Adrenal gland (tissue), 12 donors: ENCODE results near the gene ZNF683. TPM values are rescaled to one million over a fixed set of nuclear protein-coding genes. Genes with fewer than 3 reads are reported as not detected.

Experiments used
- polyA plus RNA-seq, 3 donors: library from polyadenylated mRNA; stranded (reverse); fragments of 200-250 nt in 2 of 3; fragments of 350-450 nt in 1 of 3; fragmentation: Illumina TruSeq in 1 of 3; extraction: RNeasy Lipid Tissue Mini Kit (QIAGEN cat#74804) in 1 of 3; gene quantifications; one replicate each; pipeline ENCODE4 v1.2.3, GENCODE V29; 2013 to 2014
- total RNA-seq, 9 donors: library from RNA; depleted of rRNA in 4 of 9; stranded (reverse); fragments of >200 nt in 4 of 9; fragments of 120-200 nt in 1 of 9; fragmentation: NEBNext Ultra II Directional in 1 of 9; extraction: Animal tissue kit (Norgen Biotek cat#: 25700) in 1 of 9; gene quantifications; one replicate each; pipeline versions ENCODE4 v1.1.0 to v1.2.4, GENCODE V29; 2013 to 2023
- donor health status: healthy with polysubstance abuse.
- donor health status: Bipolar disorder and iron deficiency.
- donor health status: DM: yes; HTN: yes; CAD: no.
- donor health status: DM: no; HTN: no; CAD: no.
- donor health status: DM: no; HTN: no; CAD: no.
- donor health status: DM: yes; HTN: yes; CAD: no.

ZNF683 gene
- total and polyA plus RNA-seq, 12 donors = 0.20 to 0.25 (median 0.24) TPM; not detected in 9

Other genes starting within 250 kb of the ZNF683 start
- gene FAM110D, start 213.7 kb downstream of the ZNF683 start, total RNA-seq = 1 to 10 TPM in 8 of 9 donors, under 1 TPM in 1; 0.61 to 3.9 (median 2.2) TPM
- 1 to 10 TPM in 2 of 3 donors, under 1 TPM in 1; 0.46 to 6.2 (median 1.4) TPM for gene FAM110D, start 213.7 kb downstream of the ZNF683 start, polyA plus RNA-seq
- not detected for gene C1orf232, start 203.8 kb downstream of the ZNF683 start, total RNA-seq
- gene C1orf232, start 203.8 kb downstream of the ZNF683 start, polyA plus RNA-seq = not detected
- 10 to 100 TPM; 17.8 to 44.7 (median 30.6) TPM for gene ZNF593, start 202.8 kb downstream of the ZNF683 start, total RNA-seq
- 100 to 1,000 TPM in 1 of 3 donors, 10 to 100 TPM in 1, 1 to 10 TPM in 1; 9.8 to 113 (median 51.0) TPM for gene ZNF593, start 202.8 kb downstream of the ZNF683 start, polyA plus RNA-seq
- gene ZNF593OS, start 200.9 kb downstream of the ZNF683 start, total RNA-seq = under 1 TPM in 1 of 9 donors, not detected in 8; 0.18 TPM
- under 1 TPM in 1 of 3 donors, not detected in 2; 0.88 TPM for gene ZNF593OS, start 200.9 kb downstream of the ZNF683 start, polyA plus RNA-seq
- gene CNKSR1, start 195.3 kb downstream of the ZNF683 start, total RNA-seq = 1 to 10 TPM in 1 of 9 donors, under 1 TPM in 4, not detected in 4; 0.17 to 2.1 (median 0.29) TPM
- gene CNKSR1, start 195.3 kb downstream of the ZNF683 start, polyA plus RNA-seq = 1 to 10 TPM in 1 of 3 donors, under 1 TPM in 2; 0.31 to 1.5 (median 0.64) TPM
- not detected for gene CATSPER4, start 182.1 kb downstream of the ZNF683 start, total RNA-seq
- not detected for gene CATSPER4, start 182.1 kb downstream of the ZNF683 start, polyA plus RNA-seq
- 10 to 100 TPM in 1 of 9 donors, 1 to 10 TPM in 8; 2.6 to 16.4 (median 5.8) TPM for gene CEP85, start 138.6 kb downstream of the ZNF683 start, total RNA-seq
- gene CEP85, start 138.6 kb downstream of the ZNF683 start, polyA plus RNA-seq = 1 to 10 TPM; 2.5 to 6.1 (median 3.1) TPM
- 100 to 1,000 TPM in 3 of 9 donors, 10 to 100 TPM in 6; 21.0 to 123 (median 72.5) TPM for gene SH3BGRL3, start 92.7 kb downstream of the ZNF683 start, total RNA-seq
- 100 to 1,000 TPM; 178 to 350 (median 321) TPM for gene SH3BGRL3, start 92.7 kb downstream of the ZNF683 start, polyA plus RNA-seq
- 10 to 100 TPM in 6 of 9 donors, 1 to 10 TPM in 3; 5.3 to 28.5 (median 13.3) TPM for gene UBXN11, start 66.1 kb downstream of the ZNF683 start, total RNA-seq
- gene UBXN11, start 66.1 kb downstream of the ZNF683 start, polyA plus RNA-seq = 100 to 1,000 TPM in 1 of 3 donors, 10 to 100 TPM in 1, 1 to 10 TPM in 1; 5.9 to 154 (median 53.1) TPM
- 1 to 10 TPM in 7 of 9 donors, not detected in 2; 2.5 to 8.9 (median 4.5) TPM for gene CD52, start 54.8 kb downstream of the ZNF683 start, total RNA-seq
- 100 to 1,000 TPM in 1 of 3 donors, 10 to 100 TPM in 2; 13.6 to 239 (median 14.1) TPM for gene CD52, start 54.8 kb downstream of the ZNF683 start, polyA plus RNA-seq
- gene CRYBG2, start 18.6 kb downstream of the ZNF683 start, total RNA-seq = under 1 TPM in 1 of 9 donors, not detected in 8; 0.17 TPM
- under 1 TPM in 2 of 3 donors, not detected in 1; 0.20 to 0.48 TPM for gene CRYBG2, start 18.6 kb downstream of the ZNF683 start, polyA plus RNA-seq
- gene LIN28A, start 38.1 kb upstream of the ZNF683 start, total RNA-seq = 1 to 10 TPM in 1 of 9 donors, under 1 TPM in 2, not detected in 6; 0.23 to 1.2 (median 0.72) TPM
- gene LIN28A, start 38.1 kb upstream of the ZNF683 start, polyA plus RNA-seq = not detected
- 10 to 100 TPM; 33.2 to 64.9 (median 44.1) TPM for gene DHDDS, start 59.6 kb upstream of the ZNF683 start, total RNA-seq
- 10 to 100 TPM; 24.0 to 77.2 (median 31.5) TPM for gene DHDDS, start 59.6 kb upstream of the ZNF683 start, polyA plus RNA-seq
- 100 to 1,000 TPM; 118 to 483 (median 293) TPM for gene HMGN2, start 99.7 kb upstream of the ZNF683 start, total RNA-seq
- gene HMGN2, start 99.7 kb upstream of the ZNF683 start, polyA plus RNA-seq = 100 to 1,000 TPM; 313 to 415 (median 404) TPM
- 10 to 100 TPM; 37.7 to 51.5 (median 40.4) TPM for gene RPS6KA1, start 157.0 kb upstream of the ZNF683 start, total RNA-seq
- gene RPS6KA1, start 157.0 kb upstream of the ZNF683 start, polyA plus RNA-seq = 10 to 100 TPM; 17.1 to 45.8 (median 28.4) TPM